GM12878 (cell line): ENCODE measurements around the gene ZNF17. TPM values are rescaled to one million over a fixed set of nuclear protein-coding genes. Genes with fewer than 3 reads are reported as not detected.

Experiments used
- BHLHE40 ChIP-seq, 2 experiments: fragments of 450-650 bp in 1 of 2; IDR thresholded peaks; 2 replicates each; pipeline ENCODE4 v1.6.1; 2011 to 2017; ENCODE audit warnings: low read depth in 2 of 2, borderline replicate concordance in 1 of 2, improper control_type of control experiment in 1 of 2, low read length in 1 of 2, mild to moderate bottlenecking in 1 of 2
- BMI1 ChIP-seq: fragments of 450-650 bp; IDR thresholded peaks from 2 replicates; pipeline ENCODE4 v1.6.1; 2016; ENCODE audit warnings: mild to moderate bottlenecking, moderate library complexity, borderline replicate concordance
- CHD2 ChIP-seq: IDR thresholded peaks from 2 replicates; pipeline ENCODE4 v1.6.1; 2011; ENCODE audit warnings: low read depth, low read length, improper control_type of control experiment, borderline replicate concordance
- FOXK2 ChIP-seq: fragments of 450-650 bp; IDR thresholded peaks from 2 replicates; pipeline ENCODE4 v1.6.1; 2017; ENCODE audit warnings: mild to moderate bottlenecking, moderate library complexity
- MEF2B ChIP-seq: fragments of 450-650 bp; IDR thresholded peaks from 2 replicates; pipeline ENCODE4 v1.6.1; 2018; ENCODE audit warnings: mild to moderate bottlenecking, moderate library complexity; ENCODE audit not compliant: partially characterized antibody, poor library complexity, severe bottlenecking
- NFYA ChIP-seq: IDR thresholded peaks from 2 replicates; pipeline ENCODE4 v1.6.1; 2011; ENCODE audit warnings: low read depth, mild to moderate bottlenecking, low read length, improper control_type of control experiment, borderline replicate concordance
- RCOR1 ChIP-seq: conservative IDR thresholded peaks from 2 replicates; pipeline ENCODE4 v1.6.1; 2012; ENCODE audit warnings: low read depth, low read length, improper control_type of control experiment
- RUNX3 ChIP-seq: IDR thresholded peaks from 2 replicates; pipeline ENCODE4 v1.6.1; 2012; ENCODE audit warnings: low read length, inconsistent platforms
- SP1 ChIP-seq: IDR thresholded peaks from one replicate; pipeline ENCODE4 v1.6.1; 2011; ENCODE audit warnings: low read depth, low read length
- SREBF2 ChIP-seq: IDR thresholded peaks from 2 replicates; pipeline ENCODE4 v1.6.1; 2012; ENCODE audit warnings: mild to moderate bottlenecking, low read length
- SRF ChIP-seq, 2 experiments: IDR thresholded peaks; 2 replicates each; pipeline ENCODE4 v1.6.1; 2011; ENCODE audit warnings: low read depth in 2 of 2, low read length in 2 of 2, mild to moderate bottlenecking in 1 of 2, moderate library complexity in 1 of 2
- TCF7 ChIP-seq: IDR thresholded peaks from 2 replicates; pipeline ENCODE4 v1.6.1; 2014; ENCODE audit warnings: antibody characterized with exemption, borderline replicate concordance
- YBX1 ChIP-seq: fragments of 450-650 bp; IDR thresholded peaks from 2 replicates; pipeline ENCODE4 v1.6.1; 2016; ENCODE audit warnings: antibody characterized with exemption
- ZBED1 ChIP-seq: IDR thresholded peaks from 2 replicates; pipeline ENCODE4 v1.6.1; 2016; ENCODE audit warnings: borderline replicate concordance
- polyA plus RNA-seq, 11 experiments: library from polyadenylated mRNA; depleted of rRNA in 4 of 11; unstranded in 6 of 11; stranded (reverse) in 5 of 11; fragments of >200 nt; fragmentation: Nextera tagmentation in 4 of 11; fragmentation: Illumina TruSeq in 1 of 11; extraction: Ambion mirVana in 4 of 11; extraction: Trizol in 1 of 11; gene quantifications; 1 replicate in 1 of 11; 2 replicates in 10 of 11; pipeline versions ENCODE4 v1.2.1 to v1.2.3, GENCODE V29; 2011 to 2016; ENCODE audit warnings: inconsistent platforms in 2 of 11, missing spikeins in 2 of 11, low read depth in 1 of 11
- total RNA-seq, 4 experiments: library from RNA; depleted of rRNA in 3 of 4; stranded (reverse); fragments of >200 nt in 3 of 4; fragmentation: Illumina TruSeq in 1 of 4; extraction: Trizol in 1 of 4; gene quantifications; 2 replicates each; pipeline versions ENCODE4 v1.2.1 to v1.2.3, GENCODE V29; 2013 to 2021
- TF ChIP-seq, protein P1 (sequence below): fragments of 450-650 bp; formaldehyde crosslinking; IDR thresholded peaks from 2 replicates; pipeline ENCODE4 v1.4.0; 2020; ENCODE audit warnings: mild to moderate bottlenecking, moderate library complexity
- TF ChIP-seq, protein P2 (sequence below), 3 experiments: IDR thresholded peaks in 2 of 3; conservative IDR thresholded peaks in 1 of 3; 2 replicates each; pipeline ENCODE4 v1.5.1; 2011; ENCODE audit warnings: low read depth in 3 of 3, low read length in 3 of 3, mild to moderate bottlenecking in 3 of 3, control low read depth in 2 of 3, moderate library complexity in 2 of 3, inconsistent platforms in 1 of 3, mixed read lengths in 1 of 3; ENCODE audit not compliant: control insufficient read depth in 2 of 3, insufficient read depth in 1 of 3; ENCODE audit errors: extremely low read depth in 1 of 3
- TF ChIP-seq, protein P3 (sequence below): IDR thresholded peaks from 2 replicates; pipeline ENCODE4 v1.6.1; 2011; ENCODE audit warnings: borderline replicate concordance, low read depth, mild to moderate bottlenecking, moderate library complexity, low read length; ENCODE audit not compliant: insufficient read depth, poor library complexity, severe bottlenecking
- TF ChIP-seq, protein P4 (sequence below): fragments of 450-650 bp; IDR thresholded peaks from 2 replicates; pipeline ENCODE4 v1.6.1; 2016; ENCODE audit warnings: mild to moderate bottlenecking
- TF ChIP-seq, protein P5 (sequence below): IDR thresholded peaks from 2 replicates; pipeline ENCODE4 v1.6.1; 2011; ENCODE audit warnings: mild to moderate bottlenecking, low read depth, low read length, moderate library complexity; ENCODE audit not compliant: insufficient replicate concordance

The ZNF17 gene
- total and polyA plus RNA-seq, 10 of the 15 experiments (the other 5 are each of a cell fraction or from before 2014, with no cell fraction given), result 4.4 to 11.3 (median 7.8) TPM

DNA sequence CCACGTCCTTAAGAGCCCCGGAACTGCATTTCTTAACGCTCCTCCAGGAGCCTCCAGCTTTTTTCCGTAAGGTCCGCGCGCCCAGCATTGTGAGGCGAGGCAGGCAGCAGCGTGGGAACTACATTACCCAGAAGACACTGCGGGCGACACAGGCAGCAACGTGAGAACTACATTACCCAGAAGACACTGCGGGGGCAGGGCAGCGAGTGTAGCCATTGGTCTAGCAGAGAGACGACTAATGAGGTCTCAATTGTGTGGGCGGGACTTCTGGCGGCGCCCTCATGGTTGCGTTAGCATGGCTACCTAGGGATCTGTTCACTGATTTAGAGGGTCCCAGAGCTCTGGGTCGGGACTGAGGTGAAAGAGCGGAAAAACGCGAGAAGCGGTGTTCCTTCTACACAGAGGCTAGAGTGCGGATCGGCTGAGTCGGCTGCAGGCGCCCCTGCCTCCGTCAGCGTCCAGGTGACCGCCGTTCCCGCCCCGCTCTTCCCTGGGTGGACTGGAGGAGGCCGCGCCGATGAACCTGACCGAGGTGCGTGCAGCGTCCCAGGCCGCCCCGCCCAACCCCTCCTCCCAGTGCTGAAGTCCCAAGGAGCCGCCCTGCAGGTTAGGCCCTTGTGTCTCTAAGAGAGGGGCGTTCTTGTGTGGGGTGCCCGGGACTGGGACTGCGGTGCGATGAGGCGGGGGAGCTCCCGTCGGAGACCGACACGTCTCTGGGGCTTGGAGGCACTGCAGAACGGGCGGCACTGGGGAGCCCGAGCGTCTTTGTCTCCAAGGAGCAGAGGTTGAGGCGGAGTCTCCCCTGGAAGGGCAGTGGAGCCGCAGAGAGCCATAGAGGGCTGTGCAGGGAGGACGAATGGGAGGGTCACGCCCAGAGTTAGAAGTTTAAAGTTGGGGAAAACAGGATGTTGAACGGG lies 24.4 kb downstream of the ZNF17 start, which contains the start of gene ZNF749 (continued):
- TF ChIP-seq SRF (IDR thresholded peaks at IDR 0.05; ENCODE audit: low read depth in 2 of 2, low read length in 2 of 2) (no peak), SREBF2 (no peak), NFYA (no peak), BHLHE40 (IDR thresholded peaks at IDR 0.05; ENCODE audit: borderline replicate concordance in 1 of 2, low read depth in 2 of 2, low read length in 1 of 2) (no peak), BMI1 (no peak), ZBED1 (no peak), SP1 (peak; percentile 62), FOXK2 (no peak), MEF2B (no peak), TCF7 (no peak), CHD2 (peak; percentile 87), RCOR1 (no peak), YBX1 (no peak), RUNX3 (peak; percentile 38; the same call in 1 of the 2 replicates)
- TF ChIP-seq, protein P1, sequence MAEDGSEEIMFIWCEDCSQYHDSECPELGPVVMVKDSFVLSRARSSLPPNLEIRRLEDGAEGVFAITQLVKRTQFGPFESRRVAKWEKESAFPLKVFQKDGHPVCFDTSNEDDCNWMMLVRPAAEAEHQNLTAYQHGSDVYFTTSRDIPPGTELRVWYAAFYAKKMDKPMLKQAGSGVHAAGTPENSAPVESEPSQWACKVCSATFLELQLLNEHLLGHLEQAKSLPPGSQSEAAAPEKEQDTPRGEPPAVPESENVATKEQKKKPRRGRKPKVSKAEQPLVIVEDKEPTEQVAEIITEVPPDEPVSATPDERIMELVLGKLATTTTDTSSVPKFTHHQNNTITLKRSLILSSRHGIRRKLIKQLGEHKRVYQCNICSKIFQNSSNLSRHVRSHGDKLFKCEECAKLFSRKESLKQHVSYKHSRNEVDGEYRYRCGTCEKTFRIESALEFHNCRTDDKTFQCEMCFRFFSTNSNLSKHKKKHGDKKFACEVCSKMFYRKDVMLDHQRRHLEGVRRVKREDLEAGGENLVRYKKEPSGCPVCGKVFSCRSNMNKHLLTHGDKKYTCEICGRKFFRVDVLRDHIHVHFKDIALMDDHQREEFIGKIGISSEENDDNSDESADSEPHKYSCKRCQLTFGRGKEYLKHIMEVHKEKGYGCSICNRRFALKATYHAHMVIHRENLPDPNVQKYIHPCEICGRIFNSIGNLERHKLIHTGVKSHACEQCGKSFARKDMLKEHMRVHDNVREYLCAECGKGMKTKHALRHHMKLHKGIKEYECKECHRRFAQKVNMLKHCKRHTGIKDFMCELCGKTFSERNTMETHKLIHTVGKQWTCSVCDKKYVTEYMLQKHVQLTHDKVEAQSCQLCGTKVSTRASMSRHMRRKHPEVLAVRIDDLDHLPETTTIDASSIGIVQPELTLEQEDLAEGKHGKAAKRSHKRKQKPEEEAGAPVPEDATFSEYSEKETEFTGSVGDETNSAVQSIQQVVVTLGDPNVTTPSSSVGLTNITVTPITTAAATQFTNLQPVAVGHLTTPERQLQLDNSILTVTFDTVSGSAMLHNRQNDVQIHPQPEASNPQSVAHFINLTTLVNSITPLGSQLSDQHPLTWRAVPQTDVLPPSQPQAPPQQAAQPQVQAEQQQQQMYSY, result no peak
- TF ChIP-seq, protein P2, sequence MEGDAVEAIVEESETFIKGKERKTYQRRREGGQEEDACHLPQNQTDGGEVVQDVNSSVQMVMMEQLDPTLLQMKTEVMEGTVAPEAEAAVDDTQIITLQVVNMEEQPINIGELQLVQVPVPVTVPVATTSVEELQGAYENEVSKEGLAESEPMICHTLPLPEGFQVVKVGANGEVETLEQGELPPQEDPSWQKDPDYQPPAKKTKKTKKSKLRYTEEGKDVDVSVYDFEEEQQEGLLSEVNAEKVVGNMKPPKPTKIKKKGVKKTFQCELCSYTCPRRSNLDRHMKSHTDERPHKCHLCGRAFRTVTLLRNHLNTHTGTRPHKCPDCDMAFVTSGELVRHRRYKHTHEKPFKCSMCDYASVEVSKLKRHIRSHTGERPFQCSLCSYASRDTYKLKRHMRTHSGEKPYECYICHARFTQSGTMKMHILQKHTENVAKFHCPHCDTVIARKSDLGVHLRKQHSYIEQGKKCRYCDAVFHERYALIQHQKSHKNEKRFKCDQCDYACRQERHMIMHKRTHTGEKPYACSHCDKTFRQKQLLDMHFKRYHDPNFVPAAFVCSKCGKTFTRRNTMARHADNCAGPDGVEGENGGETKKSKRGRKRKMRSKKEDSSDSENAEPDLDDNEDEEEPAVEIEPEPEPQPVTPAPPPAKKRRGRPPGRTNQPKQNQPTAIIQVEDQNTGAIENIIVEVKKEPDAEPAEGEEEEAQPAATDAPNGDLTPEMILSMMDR (IDR thresholded peaks at IDR 0.05 in 2 of 3, conservative IDR thresholded peaks at IDR 0.05 in 1 of 3; ENCODE audit: control insufficient read depth in 2 of 3, extremely low read depth in 1 of 3, insufficient read depth in 1 of 3, low read depth in 3 of 3, low read length in 3 of 3), result no peak
- TF ChIP-seq, protein P3, sequence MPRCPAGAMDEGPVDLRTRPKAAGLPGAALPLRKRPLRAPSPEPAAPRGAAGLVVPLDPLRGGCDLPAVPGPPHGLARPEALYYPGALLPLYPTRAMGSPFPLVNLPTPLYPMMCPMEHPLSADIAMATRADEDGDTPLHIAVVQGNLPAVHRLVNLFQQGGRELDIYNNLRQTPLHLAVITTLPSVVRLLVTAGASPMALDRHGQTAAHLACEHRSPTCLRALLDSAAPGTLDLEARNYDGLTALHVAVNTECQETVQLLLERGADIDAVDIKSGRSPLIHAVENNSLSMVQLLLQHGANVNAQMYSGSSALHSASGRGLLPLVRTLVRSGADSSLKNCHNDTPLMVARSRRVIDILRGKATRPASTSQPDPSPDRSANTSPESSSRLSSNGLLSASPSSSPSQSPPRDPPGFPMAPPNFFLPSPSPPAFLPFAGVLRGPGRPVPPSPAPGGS, result no peak
- TF ChIP-seq, protein P4, sequence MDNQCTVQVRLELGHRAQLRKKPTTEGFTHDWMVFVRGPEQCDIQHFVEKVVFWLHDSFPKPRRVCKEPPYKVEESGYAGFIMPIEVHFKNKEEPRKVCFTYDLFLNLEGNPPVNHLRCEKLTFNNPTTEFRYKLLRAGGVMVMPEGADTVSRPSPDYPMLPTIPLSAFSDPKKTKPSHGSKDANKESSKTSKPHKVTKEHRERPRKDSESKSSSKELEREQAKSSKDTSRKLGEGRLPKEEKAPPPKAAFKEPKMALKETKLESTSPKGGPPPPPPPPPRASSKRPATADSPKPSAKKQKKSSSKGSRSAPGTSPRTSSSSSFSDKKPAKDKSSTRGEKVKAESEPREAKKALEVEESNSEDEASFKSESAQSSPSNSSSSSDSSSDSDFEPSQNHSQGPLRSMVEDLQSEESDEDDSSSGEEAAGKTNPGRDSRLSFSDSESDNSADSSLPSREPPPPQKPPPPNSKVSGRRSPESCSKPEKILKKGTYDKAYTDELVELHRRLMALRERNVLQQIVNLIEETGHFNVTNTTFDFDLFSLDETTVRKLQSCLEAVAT, result no peak
- TF ChIP-seq, protein P5, sequence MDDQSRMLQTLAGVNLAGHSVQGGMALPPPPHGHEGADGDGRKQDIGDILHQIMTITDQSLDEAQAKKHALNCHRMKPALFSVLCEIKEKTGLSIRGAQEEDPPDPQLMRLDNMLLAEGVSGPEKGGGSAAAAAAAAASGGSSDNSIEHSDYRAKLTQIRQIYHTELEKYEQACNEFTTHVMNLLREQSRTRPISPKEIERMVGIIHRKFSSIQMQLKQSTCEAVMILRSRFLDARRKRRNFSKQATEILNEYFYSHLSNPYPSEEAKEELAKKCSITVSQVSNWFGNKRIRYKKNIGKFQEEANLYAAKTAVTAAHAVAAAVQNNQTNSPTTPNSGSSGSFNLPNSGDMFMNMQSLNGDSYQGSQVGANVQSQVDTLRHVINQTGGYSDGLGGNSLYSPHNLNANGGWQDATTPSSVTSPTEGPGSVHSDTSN, result peak; percentile 64
